ENCODE results near the gene BLOC1S5. TPM values are rescaled to one million over a fixed set of nuclear protein-coding genes. Genes with fewer than 3 reads are reported as not detected.

Gene BLOC1S5
- polyA plus RNA-seq, 1 experiment: 3.3 TPM

DNA sequence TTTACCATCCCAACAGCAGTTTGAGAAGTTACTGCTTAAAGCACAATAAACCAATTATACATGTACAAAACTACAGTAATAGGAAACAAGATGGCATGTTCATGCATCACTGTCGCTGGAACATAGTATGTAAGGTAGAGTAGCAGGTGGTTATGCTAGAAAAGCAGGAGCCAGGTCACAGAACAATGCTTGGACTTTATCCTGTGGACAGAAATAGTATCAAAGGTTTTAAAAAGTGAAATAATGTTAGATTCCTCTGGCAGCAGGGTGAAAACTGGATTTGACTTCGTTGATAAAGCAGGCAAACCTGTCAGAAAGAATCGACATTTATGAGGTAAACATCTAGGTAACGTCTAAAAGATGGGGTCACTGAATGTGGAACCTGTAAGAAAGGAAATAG, 2.5 kb downstream of the BLOC1S5 start:
- ChIA-PET CTCF (no interaction called here), POLR2A (no interaction called here)
- Histone ChIP-seq H3K27me3 (ENCODE audit: control insufficient read depth, insufficient read depth, low read length) (no peaks in the 10 kb centered on the region), H3K36me3 (ENCODE audit: control insufficient read depth, insufficient read depth, low read length) (peaks cover 4% of the 10 kb centered on the region; the same call in 1 of the 2 replicates), H3K4me3 (ENCODE audit: low read depth, low read length) (no peak overlapping the region)
- TF ChIP-seq, protein P1, sequence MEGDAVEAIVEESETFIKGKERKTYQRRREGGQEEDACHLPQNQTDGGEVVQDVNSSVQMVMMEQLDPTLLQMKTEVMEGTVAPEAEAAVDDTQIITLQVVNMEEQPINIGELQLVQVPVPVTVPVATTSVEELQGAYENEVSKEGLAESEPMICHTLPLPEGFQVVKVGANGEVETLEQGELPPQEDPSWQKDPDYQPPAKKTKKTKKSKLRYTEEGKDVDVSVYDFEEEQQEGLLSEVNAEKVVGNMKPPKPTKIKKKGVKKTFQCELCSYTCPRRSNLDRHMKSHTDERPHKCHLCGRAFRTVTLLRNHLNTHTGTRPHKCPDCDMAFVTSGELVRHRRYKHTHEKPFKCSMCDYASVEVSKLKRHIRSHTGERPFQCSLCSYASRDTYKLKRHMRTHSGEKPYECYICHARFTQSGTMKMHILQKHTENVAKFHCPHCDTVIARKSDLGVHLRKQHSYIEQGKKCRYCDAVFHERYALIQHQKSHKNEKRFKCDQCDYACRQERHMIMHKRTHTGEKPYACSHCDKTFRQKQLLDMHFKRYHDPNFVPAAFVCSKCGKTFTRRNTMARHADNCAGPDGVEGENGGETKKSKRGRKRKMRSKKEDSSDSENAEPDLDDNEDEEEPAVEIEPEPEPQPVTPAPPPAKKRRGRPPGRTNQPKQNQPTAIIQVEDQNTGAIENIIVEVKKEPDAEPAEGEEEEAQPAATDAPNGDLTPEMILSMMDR (IDR thresholded peaks at IDR 0.05; ENCODE audit: insufficient read depth, low read depth, low read length): no peak
- no peak for DNase-seq (ENCODE audit: low read depth)

DNA sequence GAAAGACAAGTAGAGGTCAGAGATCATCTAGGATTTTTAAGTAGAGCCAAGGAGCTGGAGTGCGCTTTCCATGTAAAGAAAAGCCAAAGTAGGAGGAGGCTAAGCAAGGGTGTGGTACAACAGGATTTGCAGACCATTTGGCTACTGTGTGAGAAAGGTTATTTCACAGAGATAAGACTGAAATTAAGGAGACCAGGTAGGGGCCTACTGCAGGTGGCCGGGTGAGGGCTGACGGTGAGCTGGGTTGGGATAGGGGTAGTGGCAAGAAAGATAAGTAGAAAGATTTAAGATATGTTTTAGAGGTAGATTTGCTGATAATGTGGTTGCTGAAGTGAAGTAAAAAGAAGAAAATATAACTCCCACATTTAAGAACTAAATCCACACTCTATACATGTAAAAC, 3.8 kb downstream of the BLOC1S5 start:
- TF ChIP-seq, protein P1 (IDR thresholded peaks at IDR 0.05; ENCODE audit: insufficient read depth, low read depth, low read length): no peak
- ChIA-PET POLR2A (no interaction called here), CTCF (interaction anchor here (1.0 to 4.4 kb wide), 7 partner anchors 10 to 354 kb away, joined by 3 to 34 read pairs (median 5); partner anchors contain the start of gene BMP6)
- DNase-seq (ENCODE audit: low read depth): no peak
- peaks cover 4% of the 10 kb centered on the region; the same call in 1 of the 2 replicates for H3K36me3 ChIP-seq (ENCODE audit: control insufficient read depth, insufficient read depth, low read length)
- H3K4me3 ChIP-seq (ENCODE audit: low read depth, low read length): no peak overlapping the region
- H3K27me3 ChIP-seq (ENCODE audit: control insufficient read depth, insufficient read depth, low read length): no peaks in the 10 kb centered on the region

GRCh38 chr6:8059129-8059528, 5.1 kb downstream of the BLOC1S5 start:
- Histone ChIP-seq H3K27me3 (ENCODE audit: control insufficient read depth, insufficient read depth, low read length) (no peaks in the 10 kb centered on the region), H3K4me3 (ENCODE audit: low read depth, low read length) (no peak overlapping the region), H3K36me3 (ENCODE audit: control insufficient read depth, insufficient read depth, low read length) (peaks cover 4% of the 10 kb centered on the region; the same call in 1 of the 2 replicates)
- TF ChIP-seq, protein P1 (IDR thresholded peaks at IDR 0.05; ENCODE audit: insufficient read depth, low read depth, low read length): peak; percentile 31
- no peak for DNase-seq (ENCODE audit: low read depth)
- ChIA-PET POLR2A (interaction anchor here (0.5 to 0.6 kb wide), 2 partner anchors 199 to 337 kb away, joined by 3 to 14 read pairs; no protein-coding TSS in a partner anchor), CTCF (interaction anchor here (0.5 to 4.4 kb wide), 14 partner anchors 11 to 441 kb away, joined by 3 to 34 read pairs (median 4); partner anchors contain the start of gene BMP6)

GRCh38 chr6:8057793-8058192, 6.4 kb downstream of the BLOC1S5 start:
- Histone ChIP-seq H3K4me3 (ENCODE audit: low read depth, low read length) (no peak overlapping the region), H3K36me3 (ENCODE audit: control insufficient read depth, insufficient read depth, low read length) (peaks cover 4% of the 10 kb centered on the region; the same call in 1 of the 2 replicates), H3K27me3 (ENCODE audit: control insufficient read depth, insufficient read depth, low read length) (no peaks in the 10 kb centered on the region)
- ChIA-PET CTCF (interaction anchor here (1.2 to 4.4 kb wide), 4 partner anchors 18 to 347 kb away, joined by 3 to 34 read pairs (median 8); no protein-coding TSS in a partner anchor), POLR2A (no interaction called here)
- TF ChIP-seq, protein P1 (IDR thresholded peaks at IDR 0.05; ENCODE audit: insufficient read depth, low read depth, low read length): no peak
- DNase-seq (ENCODE audit: low read depth): no peak

GRCh38 chr6:8057263-8057662, 6.9 kb downstream of the BLOC1S5 start:
- no peak for DNase-seq (ENCODE audit: low read depth)
- POLR2A ChIA-PET: no interaction called here
- peaks cover 4% of the 10 kb centered on the region; the same call in 1 of the 2 replicates for H3K36me3 ChIP-seq (ENCODE audit: control insufficient read depth, insufficient read depth, low read length)
- H3K4me3 ChIP-seq (ENCODE audit: low read depth, low read length): no peak overlapping the region
- CTCF ChIA-PET: interaction anchor here (0.9 to 4.4 kb wide), 4 partner anchors 9 to 347 kb away, joined by 3 to 34 read pairs (median 3); no protein-coding TSS in a partner anchor
- H3K27me3 ChIP-seq (ENCODE audit: control insufficient read depth, insufficient read depth, low read length): no peaks in the 10 kb centered on the region
- TF ChIP-seq, protein P1 (IDR thresholded peaks at IDR 0.05; ENCODE audit: insufficient read depth, low read depth, low read length): no peak

Measured in BJ (cell line).